Uterus (tissue), 2 donors: ENCODE data around the gene PTX4.

Experiments
- POLR2A ChIP-seq, 2 donors: fragments of 450-650 bp; IDR thresholded peaks; one replicate each; pipeline ENCODE4 v1.6.1; 2016; ENCODE audit warnings: antibody characterized with exemption in 2 of 2, mild to moderate bottlenecking in 1 of 2, moderate library complexity in 1 of 2
- TF ChIP-seq, protein P1 (sequence below), 4 experiments: fragments of 200-600 bp in 2 of 4; fragments of 450-650 bp in 2 of 4; sonication (generic) in 2 of 4; IDR thresholded peaks; one replicate each; pipeline ENCODE4 v1.5.1; 2016 to 2019; ENCODE audit warnings: antibody characterized with exemption in 4 of 4, mild to moderate bottlenecking in 2 of 4, moderate library complexity in 1 of 4

DNA sequence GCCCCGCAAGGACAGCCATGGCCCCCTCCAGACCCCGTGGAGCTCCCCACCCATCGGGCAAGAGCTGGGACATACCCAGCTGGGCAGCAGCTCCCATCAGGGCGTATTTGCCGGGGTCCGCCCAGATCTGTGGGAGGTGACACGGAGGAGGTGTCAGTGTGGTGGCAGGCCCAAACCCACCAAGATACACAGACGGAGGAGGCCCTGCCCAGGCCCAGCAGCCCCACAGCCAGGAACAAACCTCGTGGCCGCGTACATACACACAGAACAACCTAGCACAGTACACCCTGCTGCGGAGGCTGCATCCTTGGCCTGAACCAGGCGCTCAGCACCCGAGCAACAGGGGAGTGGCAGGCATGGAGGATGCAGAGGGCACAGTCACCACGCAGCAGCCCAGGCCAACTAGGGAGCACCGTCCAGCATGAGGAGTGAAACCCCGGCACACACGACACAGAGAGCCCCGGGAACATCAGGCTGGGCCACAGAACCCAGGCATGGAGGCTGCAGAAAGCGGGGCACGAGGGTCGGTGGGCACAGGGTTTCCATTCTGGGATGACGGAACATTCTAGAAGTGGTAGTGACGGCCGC is 39.4 kb downstream of the PTX4 start:
- TF ChIP-seq, protein P1, sequence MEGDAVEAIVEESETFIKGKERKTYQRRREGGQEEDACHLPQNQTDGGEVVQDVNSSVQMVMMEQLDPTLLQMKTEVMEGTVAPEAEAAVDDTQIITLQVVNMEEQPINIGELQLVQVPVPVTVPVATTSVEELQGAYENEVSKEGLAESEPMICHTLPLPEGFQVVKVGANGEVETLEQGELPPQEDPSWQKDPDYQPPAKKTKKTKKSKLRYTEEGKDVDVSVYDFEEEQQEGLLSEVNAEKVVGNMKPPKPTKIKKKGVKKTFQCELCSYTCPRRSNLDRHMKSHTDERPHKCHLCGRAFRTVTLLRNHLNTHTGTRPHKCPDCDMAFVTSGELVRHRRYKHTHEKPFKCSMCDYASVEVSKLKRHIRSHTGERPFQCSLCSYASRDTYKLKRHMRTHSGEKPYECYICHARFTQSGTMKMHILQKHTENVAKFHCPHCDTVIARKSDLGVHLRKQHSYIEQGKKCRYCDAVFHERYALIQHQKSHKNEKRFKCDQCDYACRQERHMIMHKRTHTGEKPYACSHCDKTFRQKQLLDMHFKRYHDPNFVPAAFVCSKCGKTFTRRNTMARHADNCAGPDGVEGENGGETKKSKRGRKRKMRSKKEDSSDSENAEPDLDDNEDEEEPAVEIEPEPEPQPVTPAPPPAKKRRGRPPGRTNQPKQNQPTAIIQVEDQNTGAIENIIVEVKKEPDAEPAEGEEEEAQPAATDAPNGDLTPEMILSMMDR (IDR thresholded peaks at IDR 0.05): no peak
- TF ChIP-seq POLR2A (IDR thresholded peaks at IDR 0.05): no peak
